Trophoblast cell (in vitro differentiated cells and primary cell): ENCODE results near the gene PIM3.

Experiments
- DNase-seq, 2 donors: peaks; one replicate each; pipeline ENCODE4 v3.0.0-alpha.2; 2016
- H2AFZ ChIP-seq: 2 replicates; pipeline ENCODE4 v1.6.1; 2013; ENCODE audit warnings: low read length, moderate library complexity, mild to moderate bottlenecking; ENCODE audit not compliant: insufficient read depth, poor library complexity
- H2AK5ac ChIP-seq: 2 replicates; pipeline ENCODE4 v1.6.1; 2013; ENCODE audit warnings: mild to moderate bottlenecking, low read length
- H2BK120ac ChIP-seq: 2 replicates; pipeline ENCODE4 v1.6.1; 2013; ENCODE audit warnings: low read length, mild to moderate bottlenecking, moderate library complexity; ENCODE audit not compliant: insufficient read depth, poor library complexity
- H2BK12ac ChIP-seq: 2 replicates; pipeline ENCODE4 v1.6.1; 2013; ENCODE audit warnings: mild to moderate bottlenecking, low read length, moderate library complexity
- H2BK5ac ChIP-seq: 2 replicates; pipeline ENCODE4 v1.6.1; 2013; ENCODE audit warnings: low read length, low read depth, moderate library complexity, mild to moderate bottlenecking; ENCODE audit not compliant: poor library complexity
- H3K14ac ChIP-seq: 2 replicates; pipeline ENCODE4 v1.6.1; 2013; ENCODE audit warnings: mild to moderate bottlenecking, low read length
- H3K18ac ChIP-seq: 2 replicates; pipeline ENCODE4 v1.6.1; 2013; ENCODE audit warnings: mild to moderate bottlenecking, low read length
- H3K23ac ChIP-seq: 2 replicates; pipeline ENCODE4 v1.6.1; 2013; ENCODE audit warnings: low read length
- H3K27ac ChIP-seq: 2 replicates; pipeline ENCODE4 v1.5.1; 2013; ENCODE audit warnings: low read depth, mild to moderate bottlenecking, inconsistent platforms, low read length, moderate library complexity
- H3K27me3 ChIP-seq: 2 replicates; pipeline ENCODE4 v1.6.1; 2013; ENCODE audit warnings: inconsistent platforms, mild to moderate bottlenecking, low read length, moderate library complexity; ENCODE audit not compliant: insufficient read depth
- H3K36me3 ChIP-seq, 2 experiments: 1 replicate in 1 of 2; 2 replicates in 1 of 2; pipeline ENCODE4 v1.6.1; 2013; ENCODE audit warnings: low read length in 2 of 2, mild to moderate bottlenecking in 2 of 2, moderate library complexity in 1 of 2; ENCODE audit not compliant: insufficient read depth in 2 of 2, control insufficient read depth in 1 of 2
- H3K4ac ChIP-seq: 2 replicates; pipeline ENCODE4 v1.6.1; 2013; ENCODE audit warnings: low read depth, mild to moderate bottlenecking, low read length, moderate library complexity
- H3K4me1 ChIP-seq, 2 experiments: 1 replicate in 1 of 2; 2 replicates in 1 of 2; pipeline ENCODE4 v1.6.1; 2013; ENCODE audit warnings: low read length in 2 of 2, mild to moderate bottlenecking in 2 of 2, moderate library complexity in 1 of 2; ENCODE audit not compliant: insufficient read depth in 2 of 2, control insufficient read depth in 1 of 2
- H3K4me2 ChIP-seq: 2 replicates; pipeline ENCODE4 v1.6.1; 2013; ENCODE audit warnings: inconsistent platforms, mild to moderate bottlenecking, low read length, moderate library complexity
- H3K4me3 ChIP-seq: 2 replicates; pipeline ENCODE4 v1.5.1; 2013; ENCODE audit warnings: mild to moderate bottlenecking, low read depth, low read length, inconsistent platforms
- H3K79me1 ChIP-seq: one replicate; pipeline ENCODE4 v1.6.1; 2013; ENCODE audit warnings: low read length
- H3K79me2 ChIP-seq: 2 replicates; pipeline ENCODE4 v1.6.1; 2013; ENCODE audit warnings: low read length, mild to moderate bottlenecking; ENCODE audit not compliant: control insufficient read depth, insufficient read depth, poor library complexity
- H3K9ac ChIP-seq: 2 replicates; pipeline ENCODE4 v1.6.1; 2013; ENCODE audit warnings: mild to moderate bottlenecking, low read length
- H3K9me3 ChIP-seq: 2 replicates; pipeline ENCODE4 v1.6.1; 2013; ENCODE audit warnings: low read depth, mild to moderate bottlenecking, control low read depth, inconsistent platforms, low read length; ENCODE audit not compliant: insufficient read depth
- H4K12ac ChIP-seq: 2 replicates; pipeline ENCODE4 v1.6.1; 2013; ENCODE audit warnings: low read depth, mild to moderate bottlenecking, low read length, moderate library complexity
- H4K8ac ChIP-seq: 2 replicates; pipeline ENCODE4 v1.6.1; 2013; ENCODE audit warnings: low read depth, mild to moderate bottlenecking, low read length, moderate library complexity
- H4K91ac ChIP-seq: one replicate; pipeline ENCODE4 v1.6.1; 2013; ENCODE audit warnings: low read depth, mild to moderate bottlenecking, low read length, moderate library complexity
- WGBS: extraction: QIAGEN DNeasy Blood & Tissue Kit; methylation state at CpG from one replicate; pipeline ENCODE4 v1.1.7; 2013; ENCODE audit warnings: missing lambda C conversion rate; ENCODE audit not compliant: insufficient read length, insufficient coverage; ENCODE audit errors: extremely low coverage; 5-methylcytosine and 5-hydroxymethylcytosine counted together

PIM3 gene

DNA sequence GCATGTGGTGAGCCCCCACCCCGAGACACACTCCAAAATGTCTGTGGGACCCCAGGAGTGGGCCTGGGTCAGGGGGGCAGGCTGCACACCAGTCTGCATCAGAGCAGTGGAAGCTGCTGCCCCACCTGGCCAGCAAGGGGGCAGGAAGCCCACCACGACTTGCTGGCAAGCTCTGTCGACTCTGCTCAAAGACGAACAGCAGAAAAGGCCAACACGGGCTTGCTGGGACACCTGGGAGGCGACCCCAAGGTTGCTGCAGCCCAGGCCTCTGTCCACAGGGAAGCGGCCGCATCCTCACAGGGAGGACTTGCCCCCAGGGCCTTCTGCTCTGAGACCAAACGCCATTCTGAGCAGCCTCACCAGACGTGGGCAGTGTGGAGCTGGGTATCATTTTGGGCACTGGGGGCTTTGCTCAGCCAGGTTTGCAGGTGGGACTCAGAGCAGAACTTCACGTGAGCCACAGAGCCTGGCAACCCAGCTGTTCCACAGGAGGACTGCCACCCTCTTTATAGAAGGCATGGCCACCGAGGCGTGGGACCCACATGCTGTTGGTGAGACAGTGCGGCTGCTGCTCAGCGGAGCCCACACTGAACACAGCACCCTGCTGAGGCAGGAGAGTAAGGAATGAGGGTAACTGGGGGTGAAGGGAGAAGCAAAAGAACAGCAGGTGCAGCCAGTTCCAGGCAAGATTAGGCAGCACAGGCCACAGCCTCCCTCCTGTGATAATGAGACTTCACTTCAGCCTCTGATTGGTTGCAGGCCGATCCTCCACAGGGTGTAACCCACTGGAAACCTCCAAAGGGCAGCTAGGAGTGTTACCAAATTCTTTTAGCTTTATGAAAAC lies 41.0 kb downstream of the PIM3 start:
- WGBS: no CpG with 5 or more reads among the region's 16 CpGs
- H3K79me1 ChIP-seq: no peaks in the 10 kb centered on the region
- H3K4me1 ChIP-seq: peaks cover 0 to 3% of the 10 kb centered on the region in 2 experiments
- H3K4me2 ChIP-seq: no peak overlapping the region
- H3K79me2 ChIP-seq: no peaks in the 10 kb centered on the region
- H3K27me3 ChIP-seq: peaks cover 5% of the 10 kb centered on the region
- no peak overlapping the region for H3K27ac ChIP-seq
- no peak overlapping the region for H3K14ac ChIP-seq
- H2BK12ac ChIP-seq: no peak overlapping the region
- H3K4ac ChIP-seq: no peak overlapping the region
- no peak for DNase-seq
- H4K8ac ChIP-seq: no peak overlapping the region
- H4K12ac ChIP-seq: no peak overlapping the region
- no peak overlapping the region for H3K4me3 ChIP-seq
- H3K9me3 ChIP-seq: peaks cover 14% of the 10 kb centered on the region
- no peak overlapping the region for H2BK5ac ChIP-seq
- H3K36me3 ChIP-seq: no peaks in the 10 kb centered on the region
- no peak overlapping the region for H3K9ac ChIP-seq
- H2AFZ ChIP-seq: no peak overlapping the region
- no peak overlapping the region for H2BK120ac ChIP-seq
- H2AK5ac ChIP-seq: no peak overlapping the region
- no peak overlapping the region for H4K91ac ChIP-seq
- no peak overlapping the region for H3K23ac ChIP-seq
- no peak overlapping the region for H3K18ac ChIP-seq

DNA sequence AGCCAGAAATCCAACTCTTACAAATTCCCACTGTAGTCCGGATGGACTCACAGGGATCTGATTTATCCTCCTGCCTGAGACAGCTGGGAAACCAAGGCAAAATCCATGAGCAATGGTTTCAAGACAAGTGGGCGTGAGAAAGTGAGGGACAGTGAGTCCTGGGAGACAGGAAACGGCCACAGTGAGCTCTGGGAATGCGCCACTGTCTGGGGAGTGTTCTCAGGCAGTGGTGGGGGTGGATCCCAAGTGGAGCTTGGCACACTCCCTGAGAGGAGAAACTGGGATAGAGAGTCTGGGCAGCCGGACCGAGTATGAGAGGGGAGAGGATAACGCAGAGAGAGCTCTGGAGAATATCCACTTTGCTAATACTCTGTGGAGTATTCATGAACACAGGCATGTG lies 42.2 kb downstream of the PIM3 start:
- H3K18ac ChIP-seq: no peak overlapping the region
- H3K27ac ChIP-seq: no peak overlapping the region
- H4K91ac ChIP-seq: no peak overlapping the region
- no peak overlapping the region for H2BK12ac ChIP-seq
- H2AK5ac ChIP-seq: no peak overlapping the region
- no peaks in the 10 kb centered on the region for H3K79me1 ChIP-seq
- no peak overlapping the region for H3K4ac ChIP-seq
- H3K9me3 ChIP-seq: peaks cover 12% of the 10 kb centered on the region
- H2BK120ac ChIP-seq: no peak overlapping the region
- no peaks in the 10 kb centered on the region for H3K36me3 ChIP-seq
- H2AFZ ChIP-seq: no peak overlapping the region
- no peak overlapping the region for H3K23ac ChIP-seq
- H3K9ac ChIP-seq: no peak overlapping the region
- H3K4me3 ChIP-seq: no peak overlapping the region
- WGBS: no CpG with 5 or more reads among the region's 7 CpGs
- no peak overlapping the region for H4K8ac ChIP-seq
- no peak overlapping the region for H4K12ac ChIP-seq
- no peaks in the 10 kb centered on the region for H3K79me2 ChIP-seq
- no peak for DNase-seq
- no peak overlapping the region for H3K4me2 ChIP-seq
- peaks cover 0 to 3% of the 10 kb centered on the region in 2 experiments for H3K4me1 ChIP-seq
- H3K14ac ChIP-seq: no peak overlapping the region
- no peak overlapping the region for H2BK5ac ChIP-seq
- H3K27me3 ChIP-seq: peaks cover 5% of the 10 kb centered on the region

DNA sequence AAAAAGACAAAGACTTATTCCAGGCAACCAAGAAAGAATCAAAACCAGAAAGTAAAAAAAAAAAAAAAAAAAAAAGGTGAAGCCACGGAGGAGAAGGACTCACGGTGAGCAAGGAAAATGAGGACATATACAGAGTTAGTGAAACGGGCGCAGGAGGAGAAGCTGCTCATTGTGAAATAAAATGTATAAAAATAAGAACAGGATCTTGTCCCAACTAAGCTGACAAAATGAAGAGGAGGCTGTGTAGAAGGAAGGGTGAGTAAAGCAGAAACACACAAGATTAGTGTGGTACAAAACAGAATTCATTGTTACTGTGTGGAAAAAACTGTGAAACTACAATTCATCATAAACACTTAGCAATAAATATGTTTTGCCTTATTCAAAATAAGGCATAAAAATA lies 44.3 kb downstream of the PIM3 start:
- Histone ChIP-seq H3K4ac (no peak overlapping the region), H3K79me2 (no peaks in the 10 kb centered on the region), H3K9ac (no peak overlapping the region), H2AK5ac (no peak overlapping the region), H3K4me2 (no peak overlapping the region), H2BK120ac (no peak overlapping the region), H3K79me1 (no peaks in the 10 kb centered on the region), H3K9me3 (no peaks in the 10 kb centered on the region), H4K91ac (no peak overlapping the region), H3K23ac (no peak overlapping the region), H3K14ac (no peak overlapping the region), H3K27ac (no peak overlapping the region), H3K27me3 (peaks cover 3% of the 10 kb centered on the region), H3K18ac (no peak overlapping the region), H2BK5ac (no peak overlapping the region), H2BK12ac (no peak overlapping the region), H3K4me1 (no peaks in the 10 kb centered on the region), H4K8ac (no peak overlapping the region), H3K4me3 (no peak overlapping the region), H2AFZ (no peak overlapping the region), H3K36me3 (no peaks in the 10 kb centered on the region), H4K12ac (no peak overlapping the region)
- no peak for DNase-seq
- no CpG with 5 or more reads among the region's 4 CpGs for WGBS

DNA sequence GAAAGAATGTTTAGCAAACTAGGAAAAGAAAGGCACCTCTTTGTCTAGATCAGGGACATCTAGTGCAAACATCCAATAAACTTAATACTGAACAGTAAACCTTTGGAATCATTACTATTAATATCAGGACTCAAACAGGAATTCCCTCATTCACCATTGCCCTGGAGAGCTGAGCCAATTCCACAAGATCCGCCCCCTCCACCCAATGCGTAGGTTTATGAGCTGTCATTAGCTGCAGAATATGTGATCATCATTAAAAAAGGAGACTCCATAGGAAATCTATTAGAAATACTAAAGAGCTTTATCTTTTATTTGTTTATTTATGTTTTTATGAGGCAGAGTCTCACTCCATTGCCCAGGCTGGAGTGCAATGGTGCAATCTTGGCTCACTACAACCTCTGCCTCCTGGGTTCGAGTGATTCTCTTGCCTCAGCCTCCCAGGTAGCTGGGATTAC lies 46.5 kb downstream of the PIM3 start:
- Histone ChIP-seq H3K4ac (no peak overlapping the region), H3K4me3 (no peak overlapping the region), H2AFZ (no peak overlapping the region), H4K8ac (no peak overlapping the region), H4K12ac (no peak overlapping the region), H3K27me3 (peaks cover 14% of the 10 kb centered on the region), H3K14ac (no peak overlapping the region), H3K9me3 (no peaks in the 10 kb centered on the region), H2BK120ac (no peak overlapping the region), H4K91ac (no peak overlapping the region), H3K18ac (no peak overlapping the region), H2AK5ac (no peak overlapping the region), H3K79me1 (no peaks in the 10 kb centered on the region), H3K4me1 (no peaks in the 10 kb centered on the region), H3K27ac (no peak overlapping the region), H3K9ac (no peak overlapping the region), H3K23ac (no peak overlapping the region), H3K36me3 (no peaks in the 10 kb centered on the region), H2BK12ac (no peak overlapping the region), H3K79me2 (no peaks in the 10 kb centered on the region), H3K4me2 (no peak overlapping the region), H2BK5ac (no peak overlapping the region)
- no peak for DNase-seq
- no CpG with 5 or more reads among the region's 3 CpGs for WGBS
